DND-41 (cell line): ENCODE measurements around the gene TH.

Source experiments
- EZH2 ChIP-seq: IDR thresholded peaks from 3 replicates; pipeline ENCODE4 v1.6.1; 2012; ENCODE audit warnings: borderline replicate concordance, low read depth, mild to moderate bottlenecking, moderate library complexity, low read length, inconsistent platforms; ENCODE audit not compliant: severe bottlenecking
- TF ChIP-seq, protein P1 (sequence below): IDR thresholded peaks from 2 replicates; pipeline ENCODE4 v1.5.1; 2012; ENCODE audit warnings: borderline replicate concordance, low read length, moderate library complexity, mild to moderate bottlenecking; ENCODE audit not compliant: poor library complexity, severe bottlenecking; ENCODE audit errors: extremely low read depth

DNA sequence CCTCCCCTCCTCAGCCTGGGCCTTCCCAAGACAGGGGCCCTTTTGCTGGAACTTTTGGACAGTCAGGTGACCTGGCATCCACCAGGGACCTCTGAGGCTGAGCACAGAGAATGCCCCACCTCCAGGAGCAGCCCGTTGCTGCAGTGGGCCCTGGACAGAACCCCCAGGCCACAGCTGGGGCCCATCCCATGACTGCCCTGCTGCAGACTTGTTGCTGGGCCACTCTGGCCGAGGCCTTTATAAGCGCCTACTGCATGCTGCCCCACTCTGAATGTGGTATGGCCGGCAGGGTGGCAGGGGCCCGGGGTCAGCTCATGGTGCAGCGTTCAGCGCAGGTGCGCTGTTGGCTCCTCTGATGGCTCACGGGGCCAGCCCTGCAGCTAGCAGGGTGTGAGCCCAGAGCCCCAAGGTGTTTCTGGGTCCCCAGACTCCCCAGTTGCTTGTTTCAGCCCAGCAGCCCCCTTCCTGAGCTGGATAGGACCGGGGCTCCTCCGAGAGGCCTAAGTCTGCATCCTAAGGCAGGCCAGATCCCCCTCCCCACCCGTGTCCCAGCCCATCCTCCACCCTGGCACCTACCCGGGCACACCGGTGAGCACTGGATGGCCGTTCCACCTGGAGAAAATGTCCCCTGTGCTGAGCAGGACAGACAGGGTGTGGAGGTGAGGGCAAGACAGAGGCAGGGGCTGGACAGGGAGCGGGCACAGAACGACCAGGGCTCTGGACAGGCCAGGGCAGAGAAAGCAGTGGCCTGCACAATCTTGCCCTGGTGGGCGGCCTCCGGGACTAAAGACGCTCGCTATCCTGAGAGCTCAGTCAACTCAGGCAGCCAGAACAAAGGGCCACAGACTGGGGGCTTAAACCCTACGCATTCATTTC is 28.1 kb upstream of the TH start:
- TF ChIP-seq, protein P1, sequence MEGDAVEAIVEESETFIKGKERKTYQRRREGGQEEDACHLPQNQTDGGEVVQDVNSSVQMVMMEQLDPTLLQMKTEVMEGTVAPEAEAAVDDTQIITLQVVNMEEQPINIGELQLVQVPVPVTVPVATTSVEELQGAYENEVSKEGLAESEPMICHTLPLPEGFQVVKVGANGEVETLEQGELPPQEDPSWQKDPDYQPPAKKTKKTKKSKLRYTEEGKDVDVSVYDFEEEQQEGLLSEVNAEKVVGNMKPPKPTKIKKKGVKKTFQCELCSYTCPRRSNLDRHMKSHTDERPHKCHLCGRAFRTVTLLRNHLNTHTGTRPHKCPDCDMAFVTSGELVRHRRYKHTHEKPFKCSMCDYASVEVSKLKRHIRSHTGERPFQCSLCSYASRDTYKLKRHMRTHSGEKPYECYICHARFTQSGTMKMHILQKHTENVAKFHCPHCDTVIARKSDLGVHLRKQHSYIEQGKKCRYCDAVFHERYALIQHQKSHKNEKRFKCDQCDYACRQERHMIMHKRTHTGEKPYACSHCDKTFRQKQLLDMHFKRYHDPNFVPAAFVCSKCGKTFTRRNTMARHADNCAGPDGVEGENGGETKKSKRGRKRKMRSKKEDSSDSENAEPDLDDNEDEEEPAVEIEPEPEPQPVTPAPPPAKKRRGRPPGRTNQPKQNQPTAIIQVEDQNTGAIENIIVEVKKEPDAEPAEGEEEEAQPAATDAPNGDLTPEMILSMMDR = no peak
- no peak for TF ChIP-seq EZH2
